Measurements from ENCODE around the gene KDR. TPM values are rescaled to one million over a fixed set of nuclear protein-coding genes. Genes with fewer than 3 reads are reported as not detected.

KDR gene
- total RNA-seq, 2 donors from 2014 or later, result 2.1 to 14.9 TPM

- peaks cover 6% of the 10 kb centered on the region for H3K27me3 ChIP-seq (ENCODE audit: control insufficient read depth, insufficient read depth, low read length, poor library complexity, severe bottlenecking)
- Mint-ChIP-seq H3K27me3 (ENCODE audit: insufficient read depth) (peaks cover 3% of the 10 kb centered on the region), H3K4me1 (no peaks in the 10 kb centered on the region), H3K27ac (no peak overlapping the region), H3K9me3 (no peaks in the 10 kb centered on the region), H3K4me3 (no peak overlapping the region), H3K36me3 (ENCODE audit: low read depth) (no peaks in the 10 kb centered on the region)
- no peak overlapping the region for H3K9ac ChIP-seq (ENCODE audit: extremely low read depth, low read length, poor library complexity, severe bottlenecking)
- H3K4me3 ChIP-seq (ENCODE audit: low read length), result no peak overlapping the region
- H3K4me1 ChIP-seq (ENCODE audit: control insufficient read depth, insufficient read depth, low read length), result peaks cover 4% of the 10 kb centered on the region
- no peak for DNase-seq
- 93 to 100% methylated on average over 1 to 2 of the region's 2 CpGs for WGBS, 2 experiments (ENCODE audit: insufficient coverage in 1 of 2, insufficient read length in 1 of 2)
- H3K36me3 ChIP-seq (ENCODE audit: control insufficient read depth, insufficient read depth, low read length), result no peaks in the 10 kb centered on the region
- no peaks in the 10 kb centered on the region for H3K9me3 ChIP-seq (ENCODE audit: control insufficient read depth, low read length)
- H3K27ac ChIP-seq (ENCODE audit: low read depth, low read length), result no peak overlapping the region
- no peak for TF ChIP-seq CTCF (conservative IDR thresholded peaks at IDR 0.05)
These were observed 18.5 kb upstream of the KDR start for GRCh38 chr4:55143858-55144257.

- Mint-ChIP-seq H3K36me3 (ENCODE audit: low read depth) (no peaks in the 10 kb centered on the region), H3K9me3 (no peaks in the 10 kb centered on the region), H3K27ac (no peak overlapping the region), H3K4me3 (no peak overlapping the region), H3K27me3 (ENCODE audit: insufficient read depth) (no peaks in the 10 kb centered on the region), H3K4me1 (peaks cover 10% of the 10 kb centered on the region)
- Histone ChIP-seq H3K9me3 (ENCODE audit: control insufficient read depth, low read length) (no peaks in the 10 kb centered on the region), H3K27me3 (ENCODE audit: control insufficient read depth, insufficient read depth, low read length, poor library complexity, severe bottlenecking) (no peaks in the 10 kb centered on the region), H3K36me3 (ENCODE audit: control insufficient read depth, insufficient read depth, low read length) (no peaks in the 10 kb centered on the region), H3K9ac (ENCODE audit: extremely low read depth, low read length, poor library complexity, severe bottlenecking) (no peak overlapping the region), H3K4me3 (ENCODE audit: low read length) (no peak overlapping the region), H3K27ac (ENCODE audit: low read depth, low read length) (no peak overlapping the region), H3K4me1 (ENCODE audit: control insufficient read depth, insufficient read depth, low read length) (peaks cover 3% of the 10 kb centered on the region)
- TF ChIP-seq CTCF (conservative IDR thresholded peaks at IDR 0.05), result no peak
- 90 to 98% methylated on average over 1 to 2 of the region's 4 CpGs for WGBS, 2 experiments (ENCODE audit: insufficient coverage in 1 of 2, insufficient read length in 1 of 2)
- no peak for DNase-seq
These were observed 13.0 kb upstream of the KDR start for GRCh38 chr4:55138367-55138766.

- no peaks in the 10 kb centered on the region for H3K36me3 Mint-ChIP-seq (ENCODE audit: low read depth)
- H3K27me3 ChIP-seq (ENCODE audit: control insufficient read depth, insufficient read depth, low read length, poor library complexity, severe bottlenecking), result no peaks in the 10 kb centered on the region
- 93 to 100% methylated on average over 1 to 2 of the region's 2 CpGs for WGBS, 2 experiments (ENCODE audit: insufficient coverage in 1 of 2, insufficient read length in 1 of 2)
- TF ChIP-seq CTCF (conservative IDR thresholded peaks at IDR 0.05), result no peak
- no peak for DNase-seq
- no peaks in the 10 kb centered on the region for H3K9me3 ChIP-seq (ENCODE audit: control insufficient read depth, low read length)
- no peaks in the 10 kb centered on the region for H3K36me3 ChIP-seq (ENCODE audit: control insufficient read depth, insufficient read depth, low read length)
- peaks cover 15% of the 10 kb centered on the region for H3K4me1 Mint-ChIP-seq
- peaks cover 3% of the 10 kb centered on the region for H3K4me1 ChIP-seq (ENCODE audit: control insufficient read depth, insufficient read depth, low read length)
- no peak overlapping the region for H3K27ac ChIP-seq (ENCODE audit: low read depth, low read length)
- no peak overlapping the region for H3K4me3 Mint-ChIP-seq
- H3K9ac ChIP-seq (ENCODE audit: extremely low read depth, low read length, poor library complexity, severe bottlenecking), result no peak overlapping the region
- no peaks in the 10 kb centered on the region for H3K9me3 Mint-ChIP-seq
- no peaks in the 10 kb centered on the region for H3K27me3 Mint-ChIP-seq (ENCODE audit: insufficient read depth)
- no peak overlapping the region for H3K27ac Mint-ChIP-seq
- no peak overlapping the region for H3K4me3 ChIP-seq (ENCODE audit: low read length)
These were observed 11.2 kb upstream of the KDR start for GRCh38 chr4:55136634-55137033.
